Keratinocyte (primary cell): ENCODE measurements around the gene FNDC4. TPM values are rescaled to one million over a fixed set of nuclear protein-coding genes. Genes with fewer than 3 reads are reported as not detected.
"Not testable (repeated sequence)": the region's sequence is repeated elsewhere in the genome, so short reads cannot be mapped to it uniquely, and the experiment has no call there.

ENCODE experiments used
- DNase-seq: peaks from one replicate; pipeline ENCODE4 v3.0.0-alpha.2; 2011; ENCODE audit warnings: low read depth, missing footprints, low spot score
- FAIRE-seq: peaks from 2 replicates; lab custom pipeline; 2011; peaks lifted over from hg19 to GRCh38; lab: Jason Lieb, UNC
- H2AFZ ChIP-seq: 2 replicates; pipeline ENCODE4 v1.6.0; 2012; ENCODE audit warnings: low read length, control low read depth, inconsistent platforms; ENCODE audit not compliant: control insufficient read depth
- H3K27ac ChIP-seq: 2 replicates; pipeline ENCODE4 v1.5.1; 2011; ENCODE audit warnings: low read length; ENCODE audit not compliant: control insufficient read depth, insufficient read depth
- H3K27me3 ChIP-seq: 3 replicates; pipeline ENCODE4 v1.6.0; 2011; ENCODE audit warnings: low read length; ENCODE audit not compliant: control insufficient read depth, insufficient read depth; ENCODE audit errors: extremely low read depth
- H3K36me3 ChIP-seq, 2 experiments: 2 replicates in 1 of 2; 3 replicates in 1 of 2; pipeline ENCODE4 v1.5.1; 2011; ENCODE audit warnings: low read length in 2 of 2, mild to moderate bottlenecking in 1 of 2; ENCODE audit not compliant: control insufficient read depth in 2 of 2, insufficient read depth in 2 of 2; ENCODE audit errors: extremely low read depth in 1 of 2
- H3K4me1 ChIP-seq: 3 replicates; pipeline ENCODE4 v1.5.1; 2011; ENCODE audit warnings: low read length; ENCODE audit not compliant: control insufficient read depth, insufficient read depth; ENCODE audit errors: extremely low read depth
- H3K4me2 ChIP-seq: 3 replicates; pipeline ENCODE4 v1.6.0; 2011; ENCODE audit warnings: low read depth, low read length; ENCODE audit not compliant: control insufficient read depth, insufficient read depth; ENCODE audit errors: extremely low read depth
- H3K4me3 ChIP-seq, 3 experiments: fragments of 200-600 bp in 1 of 3; sonication (generic) in 1 of 3; 2 replicates in 2 of 3; 3 replicates in 1 of 3; pipeline ENCODE4 v1.5.1; 2011 to 2016; ENCODE audit warnings: low read length in 3 of 3, mild to moderate bottlenecking in 3 of 3, control low read depth in 2 of 3, inconsistent platforms in 1 of 3, low read depth in 1 of 3, mixed read lengths in 1 of 3, mixed run types in 1 of 3, moderate library complexity in 1 of 3; ENCODE audit not compliant: control insufficient read depth in 2 of 3, insufficient read depth in 2 of 3; ENCODE audit errors: extremely low read depth in 1 of 3
- H3K79me2 ChIP-seq: 2 replicates; pipeline ENCODE4 v1.6.0; 2012; ENCODE audit warnings: low read length; ENCODE audit not compliant: control insufficient read depth, insufficient read depth
- H3K9ac ChIP-seq: 3 replicates; pipeline ENCODE4 v1.6.0; 2011; ENCODE audit warnings: low read length; ENCODE audit not compliant: control insufficient read depth, insufficient read depth; ENCODE audit errors: extremely low read depth
- H3K9me1 ChIP-seq: 3 replicates; pipeline ENCODE4 v1.6.0; 2011; ENCODE audit warnings: low read length; ENCODE audit not compliant: control insufficient read depth, insufficient read depth; ENCODE audit errors: extremely low read depth
- H3K9me3 ChIP-seq: 2 replicates; pipeline ENCODE4 v1.5.1; 2012; ENCODE audit warnings: low read depth, low read length; ENCODE audit not compliant: control insufficient read depth
- H4K20me1 ChIP-seq: 3 replicates; pipeline ENCODE4 v1.6.0; 2011; ENCODE audit warnings: low read length; ENCODE audit not compliant: control insufficient read depth, insufficient read depth; ENCODE audit errors: extremely low read depth
- CTCF ChIP-seq, 3 experiments: IDR thresholded peaks in 1 of 3; conservative IDR thresholded peaks in 1 of 3; optimal IDR thresholded peaks in 1 of 3; 2 replicates in 2 of 3; 3 replicates in 1 of 3; pipeline versions ENCODE3 to v1.5.1; 2011; ENCODE audit warnings: low read length in 3 of 3, mild to moderate bottlenecking in 3 of 3, moderate library complexity in 2 of 3, control low read depth in 1 of 3, inconsistent platforms in 1 of 3; ENCODE audit not compliant: insufficient read depth in 2 of 3; ENCODE audit errors: extremely low read depth in 1 of 3
- EZH2 ChIP-seq: IDR thresholded peaks from one replicate; pipeline ENCODE4 v1.6.1; 2012; ENCODE audit warnings: inconsistent platforms, mild to moderate bottlenecking, low read length, moderate library complexity
- dilution Hi-C: fragments of 300-500 bp; cut with MboI; formaldehyde crosslinking; loops from one replicate; pipeline ENCODE4 v1.7.0; 2020; ENCODE audit warnings: low sequenced_read_pairs; ENCODE audit not compliant: extremely low pct_ligation_motif_present
- polyA plus RNA-seq, 5 experiments: library from polyadenylated mRNA; depleted of rRNA in 3 of 5; stranded (reverse) in 3 of 5; stranded (forward) in 1 of 5; unstranded in 1 of 5; fragments of >200 nt; gene quantifications; 1 replicate in 1 of 5; 2 replicates in 3 of 5; 3 replicates in 1 of 5; pipeline versions ENCODE4 v1.2.1 to v1.2.3, GENCODE V29; 2011 to 2012; ENCODE audit warnings: missing spikeins in 2 of 5, low read depth in 1 of 5, low replicate concordance in 1 of 5

Gene FNDC4
- polyA plus RNA-seq, 1 donor (not counting 4 experiments of a cell fraction or from before 2014, with no cell fraction given), result 6.3 TPM

- H3K4me3 ChIP-seq, DNase-seq, FAIRE-seq, H2AFZ ChIP-seq, H3K4me1 ChIP-seq, H3K79me2 ChIP-seq, H3K36me3 ChIP-seq, H3K9me3 ChIP-seq, H3K27ac ChIP-seq, H3K27me3 ChIP-seq, H4K20me1 ChIP-seq, dilution Hi-C loops, H3K9me1 ChIP-seq, H3K9ac ChIP-seq, H3K4me2 ChIP-seq: not testable (repeated sequence)
These were observed 43.9 kb upstream of the FNDC4 start for GRCh38 chr2:27538839-27539450.

- Histone ChIP-seq H3K36me3 (no peaks in the 10 kb centered on the region), H3K9me1 (no peaks in the 10 kb centered on the region), H3K4me1 (no peaks in the 10 kb centered on the region), H3K4me2 (no peak overlapping the region), H3K9me3 (no peaks in the 10 kb centered on the region), H3K79me2 (no peaks in the 10 kb centered on the region), H3K27me3 (no peaks in the 10 kb centered on the region), H4K20me1 (no peaks in the 10 kb centered on the region), H3K9ac (no peak overlapping the region), H2AFZ (no peak overlapping the region), H3K27ac (no peak overlapping the region), H3K4me3 (no peak overlapping the region)
- FAIRE-seq (no peak), DNase-seq (no peak)
- TF ChIP-seq EZH2 (no peak), CTCF (optimal IDR thresholded peaks at IDR 0.05 in 1 of 3, IDR thresholded peaks at IDR 0.05 in 1 of 3, conservative IDR thresholded peaks at IDR 0.05 in 1 of 3; ENCODE audit: extremely low read depth in 1 of 3, insufficient read depth in 2 of 3, low read length in 3 of 3) (no peak)
- dilution Hi-C loops, result no loop called here
These were observed 42.3 kb upstream of the FNDC4 start for GRCh38 chr2:27537287-27537686.

GRCh38 chr2:27531983-27532382 lies 37.0 kb upstream of the FNDC4 start:
- Histone ChIP-seq H3K4me3 (no peak overlapping the region), H4K20me1 (no peaks in the 10 kb centered on the region), H3K27ac (no peak overlapping the region), H3K9ac (no peak overlapping the region), H3K9me1 (no peaks in the 10 kb centered on the region), H3K36me3 (no peaks in the 10 kb centered on the region), H3K27me3 (no peaks in the 10 kb centered on the region), H2AFZ (no peak overlapping the region), H3K79me2 (no peaks in the 10 kb centered on the region), H3K4me2 (no peak overlapping the region), H3K9me3 (no peaks in the 10 kb centered on the region), H3K4me1 (peaks cover 8% of the 10 kb centered on the region)
- dilution Hi-C loops, result no loop called here
- FAIRE-seq (no peak), DNase-seq (no peak)
- TF ChIP-seq EZH2, result no peak
- TF ChIP-seq CTCF (optimal IDR thresholded peaks at IDR 0.05 in 1 of 3, IDR thresholded peaks at IDR 0.05 in 1 of 3, conservative IDR thresholded peaks at IDR 0.05 in 1 of 3; ENCODE audit: extremely low read depth in 1 of 3, insufficient read depth in 2 of 3, low read length in 3 of 3), result no peak
